BJ (cell line): ENCODE data around the gene TAF3. TPM values are rescaled to one million over a fixed set of nuclear protein-coding genes. Genes with fewer than 3 reads are reported as not detected.

Source experiments
- CTCF ChIA-PET: fragments of 350-600 bp; formaldehyde crosslinking; extraction: SDS; loops from one replicate; lab custom pipeline; 2021; ENCODE audit warnings: antibody characterized with exemption, inconsistent platforms; lab: Yijun Ruan, JAX
- POLR2A ChIA-PET: fragments of 300-600 bp; sonication (Branson Sonifier 250); formaldehyde crosslinking; extraction: SDS; loops from one replicate; lab custom pipeline; 2021; ENCODE audit warnings: antibody characterized with exemption; lab: Charles Lee
- DNase-seq: peaks from one replicate; pipeline ENCODE4 v3.0.0-alpha.2; 2011; ENCODE audit warnings: low read depth
- H3K27me3 ChIP-seq: 2 replicates; pipeline ENCODE4 v1.6.0; 2011; ENCODE audit warnings: low read length; ENCODE audit not compliant: control insufficient read depth, insufficient read depth
- H3K36me3 ChIP-seq: 2 replicates; pipeline ENCODE4 v1.5.1; 2011; ENCODE audit warnings: low read length; ENCODE audit not compliant: control insufficient read depth, insufficient read depth
- H3K4me3 ChIP-seq: 2 replicates; pipeline ENCODE4 v1.5.1; 2011; ENCODE audit warnings: low read depth, mild to moderate bottlenecking, control low read depth, low read length
- polyA plus RNA-seq: library from polyadenylated mRNA; depleted of rRNA; stranded (reverse); fragments of >200 nt; gene quantifications from 2 replicates; pipeline ENCODE4 v1.2.3, GENCODE V29; 2011
- TF ChIP-seq, protein P1 (sequence below): IDR thresholded peaks from 2 replicates; pipeline ENCODE4 v1.5.1; 2011; ENCODE audit warnings: low read depth, mild to moderate bottlenecking, control low read depth, inconsistent platforms, low read length, moderate library complexity; ENCODE audit not compliant: insufficient read depth

Gene TAF3
- polyA plus RNA-seq, 1 experiment = 1.8 TPM

GRCh38 chr10:8037941-8038894 is 219.9 kb downstream of the TAF3 start:
- DNase-seq = no peak
- TF ChIP-seq, protein P1, sequence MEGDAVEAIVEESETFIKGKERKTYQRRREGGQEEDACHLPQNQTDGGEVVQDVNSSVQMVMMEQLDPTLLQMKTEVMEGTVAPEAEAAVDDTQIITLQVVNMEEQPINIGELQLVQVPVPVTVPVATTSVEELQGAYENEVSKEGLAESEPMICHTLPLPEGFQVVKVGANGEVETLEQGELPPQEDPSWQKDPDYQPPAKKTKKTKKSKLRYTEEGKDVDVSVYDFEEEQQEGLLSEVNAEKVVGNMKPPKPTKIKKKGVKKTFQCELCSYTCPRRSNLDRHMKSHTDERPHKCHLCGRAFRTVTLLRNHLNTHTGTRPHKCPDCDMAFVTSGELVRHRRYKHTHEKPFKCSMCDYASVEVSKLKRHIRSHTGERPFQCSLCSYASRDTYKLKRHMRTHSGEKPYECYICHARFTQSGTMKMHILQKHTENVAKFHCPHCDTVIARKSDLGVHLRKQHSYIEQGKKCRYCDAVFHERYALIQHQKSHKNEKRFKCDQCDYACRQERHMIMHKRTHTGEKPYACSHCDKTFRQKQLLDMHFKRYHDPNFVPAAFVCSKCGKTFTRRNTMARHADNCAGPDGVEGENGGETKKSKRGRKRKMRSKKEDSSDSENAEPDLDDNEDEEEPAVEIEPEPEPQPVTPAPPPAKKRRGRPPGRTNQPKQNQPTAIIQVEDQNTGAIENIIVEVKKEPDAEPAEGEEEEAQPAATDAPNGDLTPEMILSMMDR = no peak
- POLR2A ChIA-PET = no interaction called here
- CTCF ChIA-PET = no interaction called here
- Histone ChIP-seq H3K27me3 (peaks cover 79% of the 10 kb centered on the region), H3K36me3 (no peaks in the 10 kb centered on the region), H3K4me3 (no peak overlapping the region)

- no peaks in the 10 kb centered on the region for H3K36me3 ChIP-seq
- ChIA-PET CTCF (no interaction called here), POLR2A (no interaction called here)
- no peak overlapping the region for H3K4me3 ChIP-seq
- TF ChIP-seq, protein P1 = no peak
- H3K27me3 ChIP-seq = peaks cover 79% of the 10 kb centered on the region
- no peak for DNase-seq
Measured at GRCh38 chr10:8039321-8039881, 221.1 kb downstream of the TAF3 start.

DNA sequence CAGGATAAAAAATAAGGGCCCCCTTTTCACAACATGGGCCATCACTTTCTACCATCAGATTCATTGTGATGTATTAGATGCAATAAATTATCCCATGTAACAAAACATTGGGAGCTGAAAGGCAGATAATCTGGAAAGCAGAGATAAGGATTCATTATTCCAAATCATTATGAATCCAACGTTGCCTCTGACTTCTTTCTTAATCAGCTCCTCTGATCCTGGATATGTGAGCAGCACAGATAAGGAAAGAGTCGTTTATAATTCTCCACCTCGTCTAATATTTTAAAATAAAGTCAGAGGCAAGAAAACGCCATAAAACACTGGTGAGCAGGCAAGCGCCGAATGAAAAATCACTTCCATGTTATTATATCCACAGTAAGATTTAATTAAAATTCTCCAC is 222.3 kb downstream of the TAF3 start:
- Histone ChIP-seq H3K36me3 (no peaks in the 10 kb centered on the region), H3K4me3 (no peak overlapping the region), H3K27me3 (peaks cover 82% of the 10 kb centered on the region)
- no peak for DNase-seq
- POLR2A ChIA-PET = no interaction called here
- CTCF ChIA-PET = no interaction called here
- TF ChIP-seq, protein P1 = no peak

DNA sequence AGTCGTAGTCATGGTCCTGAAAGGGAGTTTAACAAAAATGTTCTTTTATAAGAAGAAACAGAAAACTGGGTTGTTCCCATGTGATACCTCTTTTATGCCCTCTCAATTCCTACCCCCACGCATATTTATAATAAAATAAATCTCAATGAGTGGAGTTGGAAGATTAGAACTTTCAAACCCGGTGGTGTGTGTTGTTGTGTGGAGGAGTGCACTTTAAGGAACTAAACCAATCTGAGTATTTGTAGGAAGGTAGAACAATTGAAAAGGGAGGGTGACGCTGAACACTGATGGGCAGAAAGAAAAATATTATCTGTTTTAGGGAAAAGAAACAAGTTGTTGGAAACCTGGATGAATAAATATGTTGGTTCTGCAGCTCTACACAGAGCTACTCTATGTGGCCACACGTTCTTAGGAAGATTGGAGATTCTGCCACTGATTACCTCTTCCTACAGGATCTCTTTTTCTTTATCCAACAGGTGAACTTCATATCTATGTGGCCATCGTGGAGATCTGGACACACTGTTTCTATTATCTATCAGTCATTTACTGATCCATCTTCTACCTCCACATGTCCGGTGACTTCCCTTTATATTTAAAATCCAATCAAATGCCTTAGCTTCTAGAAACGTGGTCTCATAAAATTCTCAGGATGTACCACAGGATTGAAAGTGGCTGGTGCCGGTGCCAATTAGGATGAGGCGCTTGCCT is 223.1 kb downstream of the TAF3 start:
- ChIA-PET POLR2A (no interaction called here), CTCF (interaction anchor here (1.3 kb wide), 1 partner anchor 10 kb away, joined by 3 read pairs; no protein-coding TSS in a partner anchor)
- DNase-seq = no peak
- no peak overlapping the region for H3K4me3 ChIP-seq
- H3K36me3 ChIP-seq = no peaks in the 10 kb centered on the region
- TF ChIP-seq, protein P1 = no peak
- peaks cover 82% of the 10 kb centered on the region for H3K27me3 ChIP-seq
